Skin of body (tissue), 2 donors: ENCODE measurements around the gene DOK4. TPM values are rescaled to one million over a fixed set of nuclear protein-coding genes. Genes with fewer than 3 reads are reported as not detected.
"Not testable (repeated sequence)": the region's sequence is repeated elsewhere in the genome, so short reads cannot be mapped to it uniquely, and the experiment has no call there.

Experiments
- DNase-seq: peaks from one replicate; lab custom pipeline; 2025; lab: John Stamatoyannopoulos, UW
- total RNA-seq: library from RNA; depleted of rRNA; stranded (reverse); fragments of >200 nt; gene quantifications from one replicate; pipeline ENCODE4 v1.2.3, GENCODE V29; 2014

The DOK4 gene
- total RNA-seq, 1 donor from 2014 or later = 12.6 TPM

- no peak for DNase-seq
Measured at GRCh38 chr16:57502048-57502775, 15.9 kb upstream of the DOK4 start.

DNA sequence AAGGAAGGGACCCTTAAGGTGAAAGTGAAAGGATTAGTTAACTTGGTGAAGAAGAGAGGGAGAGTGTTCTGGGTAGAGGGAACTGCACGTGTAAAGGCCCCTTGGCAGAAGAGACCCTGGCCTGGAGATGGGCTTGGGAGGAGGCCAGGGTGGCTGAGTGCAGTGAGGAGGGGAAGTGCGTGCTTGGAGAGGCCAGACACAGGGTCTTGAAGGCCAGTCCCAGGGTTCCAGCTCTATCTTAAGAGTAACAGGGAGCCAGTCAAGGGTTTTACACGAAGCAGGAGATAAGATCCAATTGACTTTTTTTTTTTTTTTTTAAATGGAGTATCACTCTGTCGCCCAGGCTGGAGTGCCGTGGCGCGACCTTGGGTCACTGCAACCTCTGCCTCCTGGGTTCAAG, 15.2 kb upstream of the DOK4 start:
- no peak for DNase-seq

- no peak for DNase-seq
Measured at GRCh38 chr16:57500578-57501111, 14.4 kb upstream of the DOK4 start.

- not testable (repeated sequence) for DNase-seq
Measured at GRCh38 chr16:57499941-57500340, 13.6 kb upstream of the DOK4 start.

DNA sequence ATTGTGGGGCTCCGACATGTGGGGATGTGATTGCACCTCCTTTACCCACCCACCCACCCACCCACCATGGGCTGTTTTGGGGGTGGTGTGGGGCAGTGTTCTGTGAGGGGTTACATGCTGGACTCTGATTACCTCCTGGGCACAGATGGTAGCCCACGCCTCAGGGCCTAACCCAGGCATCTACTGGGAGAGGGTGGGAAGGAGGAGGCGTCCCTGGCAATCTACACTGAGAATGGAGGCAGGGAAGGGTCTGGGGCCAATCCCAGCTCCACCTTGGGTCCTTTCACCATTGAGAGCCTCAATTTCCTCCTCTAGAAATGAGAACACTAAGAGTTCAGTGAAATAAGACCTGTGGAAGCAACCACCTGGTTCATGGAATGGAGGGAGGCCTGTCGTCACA, 11.7 kb upstream of the DOK4 start:
- DNase-seq = no peak

- DNase-seq = no peak
Measured at GRCh38 chr16:57497121-57497520, 10.8 kb upstream of the DOK4 start.

DNA sequence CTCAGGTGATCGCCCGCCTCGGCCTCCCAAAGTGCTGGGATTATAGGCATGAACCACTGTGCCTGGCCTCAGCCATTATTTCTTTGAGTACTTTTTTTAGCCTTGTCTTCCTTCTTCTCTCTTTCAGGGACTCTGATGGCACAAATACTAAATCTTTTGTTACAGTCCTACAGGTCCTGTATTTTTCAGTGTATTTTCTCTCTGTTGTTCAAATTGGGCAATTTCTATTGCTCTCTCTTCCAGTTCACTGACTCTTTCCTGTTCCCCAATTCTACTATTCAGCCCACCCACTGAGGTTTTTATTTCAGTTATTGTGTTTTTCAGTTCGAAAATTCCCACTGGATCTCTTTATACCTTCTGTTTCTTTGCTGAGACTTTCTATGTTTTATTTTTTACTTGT, 7.5 kb upstream of the DOK4 start:
- DNase-seq = no peak

GRCh38 chr16:57489229-57489628, 2.9 kb upstream of the DOK4 start:
- DNase-seq = no peak

- DNase-seq = no peak
Measured at GRCh38 chr16:57486858-57487834, 853 bp upstream of the DOK4 start.

DNA sequence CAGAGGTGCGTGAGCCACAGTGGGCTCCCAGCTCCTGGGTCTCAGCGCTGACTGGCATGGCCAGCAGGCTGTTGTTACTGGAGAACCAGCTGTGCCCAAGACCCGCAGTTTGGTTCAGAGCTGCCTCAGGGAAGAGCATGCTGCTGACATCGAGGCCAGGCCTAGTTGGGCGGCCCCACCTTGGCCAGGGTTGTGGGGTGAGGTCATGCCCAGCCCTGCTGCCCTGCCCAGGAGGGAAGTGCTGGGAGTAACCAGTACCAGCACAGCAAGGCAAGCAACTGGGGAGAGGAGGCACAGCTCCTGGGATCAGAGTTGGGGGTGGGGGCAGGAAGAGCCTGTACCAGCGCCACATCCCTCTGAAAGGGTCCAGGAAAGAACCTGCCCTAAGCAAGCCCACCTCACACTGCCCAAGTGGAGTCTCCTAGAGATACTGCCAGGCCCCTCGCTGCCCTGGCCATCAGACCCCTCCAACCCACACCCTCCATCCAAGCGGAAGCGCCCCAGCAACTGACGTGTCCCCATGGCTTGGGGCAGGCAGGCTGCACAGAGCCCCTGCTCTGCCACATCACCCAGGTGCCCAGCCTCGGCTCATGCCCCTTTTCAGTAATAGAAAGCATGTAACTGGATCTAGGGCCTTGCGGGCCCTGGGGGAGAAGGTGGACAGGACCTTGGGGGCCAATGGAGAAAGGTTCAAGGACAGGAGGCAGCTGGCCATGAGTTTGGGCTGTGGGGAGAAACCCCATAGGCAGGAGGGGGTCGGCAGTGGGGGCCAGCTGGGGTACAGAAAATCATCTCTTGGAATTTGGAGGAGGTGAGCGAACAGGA, 990 bp downstream of the DOK4 start:
- DNase-seq = no peak

DNA sequence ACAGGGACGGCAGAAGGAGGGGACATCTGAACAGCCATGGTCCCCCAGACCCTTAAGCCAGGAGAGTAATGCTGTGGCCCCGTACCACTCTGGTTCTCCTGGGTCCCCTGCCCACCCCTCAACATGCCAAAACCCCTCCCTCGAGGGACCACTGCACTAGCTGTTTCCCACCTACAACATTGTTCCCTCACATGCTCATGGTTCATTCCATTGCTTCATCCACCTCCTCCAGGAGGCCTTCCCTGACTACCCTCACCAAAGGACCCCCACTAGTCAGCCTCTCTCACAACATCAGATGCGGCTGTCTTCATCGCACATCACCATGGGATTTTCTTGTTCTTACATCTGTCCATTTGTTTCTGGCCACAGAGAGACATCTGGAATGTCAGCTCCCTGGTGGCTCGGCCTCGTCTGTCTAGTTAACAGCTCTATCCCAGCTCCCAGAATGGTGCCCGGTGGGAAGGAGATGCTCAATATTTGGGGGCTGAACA, 1.7 kb downstream of the DOK4 start:
- DNase-seq = no peak

GRCh38 chr16:57483725-57484514, 2.4 kb downstream of the DOK4 start:
- no peak for DNase-seq

DNA sequence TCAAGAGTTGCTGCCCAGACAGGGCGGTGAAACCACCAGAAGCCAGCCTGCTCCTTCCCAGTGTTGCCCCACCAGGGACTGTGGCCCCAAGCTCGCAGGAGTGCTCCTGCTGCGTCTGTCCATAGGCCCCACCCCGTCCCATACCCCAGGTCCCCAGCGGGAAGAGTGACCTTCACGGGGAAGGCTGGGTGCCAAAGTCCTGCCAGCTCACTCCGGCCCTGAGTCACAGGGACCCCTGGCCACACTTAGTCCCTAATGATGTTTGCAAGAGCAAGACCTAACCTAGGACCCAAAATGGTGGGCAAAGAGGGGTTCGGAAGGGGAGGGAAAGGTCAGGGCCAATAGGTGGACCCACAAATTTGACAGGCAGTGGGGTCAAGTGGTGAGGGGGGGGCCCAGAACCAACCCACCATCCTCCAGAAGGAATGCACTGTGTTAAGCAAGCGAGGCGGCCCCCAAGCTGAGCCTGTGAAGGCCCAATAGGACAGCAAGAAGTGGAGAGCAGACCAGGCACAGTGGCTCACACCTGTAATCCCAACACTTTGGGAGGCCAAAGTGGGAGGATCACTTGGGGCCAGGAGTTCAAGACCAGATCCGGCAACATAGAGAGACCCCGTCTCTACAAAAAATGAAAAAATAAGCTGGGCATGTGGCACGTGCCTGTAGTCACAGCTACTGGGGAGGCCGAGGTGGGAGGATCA, 3.3 kb downstream of the DOK4 start:
- DNase-seq = no peak

GRCh38 chr16:57481421-57481820, 4.9 kb downstream of the DOK4 start:
- DNase-seq = no peak

DNA sequence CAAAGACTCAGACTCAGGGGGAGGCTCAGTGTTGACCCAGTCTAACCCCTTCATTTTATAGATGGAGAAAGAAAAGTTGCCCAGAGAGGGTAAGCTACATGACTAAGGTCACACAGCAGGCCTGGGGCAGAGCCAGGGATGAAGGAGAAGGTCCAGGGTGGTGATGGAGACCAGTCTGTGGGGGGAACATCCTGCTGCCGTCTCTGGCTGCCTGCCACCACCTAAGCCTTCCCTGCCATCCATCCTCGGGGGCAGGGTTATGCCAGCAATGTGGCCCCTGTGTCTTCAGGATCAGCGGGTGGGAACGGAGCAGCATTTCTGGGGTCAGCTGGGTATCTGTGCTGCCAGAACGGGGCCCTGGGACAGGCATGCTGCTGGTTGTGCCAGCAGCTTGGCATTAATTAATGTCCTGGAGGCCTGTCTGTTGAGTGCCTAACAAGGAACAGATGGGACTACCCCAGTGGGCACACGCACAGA, 5.5 kb downstream of the DOK4 start:
- DNase-seq = no peak

DNA sequence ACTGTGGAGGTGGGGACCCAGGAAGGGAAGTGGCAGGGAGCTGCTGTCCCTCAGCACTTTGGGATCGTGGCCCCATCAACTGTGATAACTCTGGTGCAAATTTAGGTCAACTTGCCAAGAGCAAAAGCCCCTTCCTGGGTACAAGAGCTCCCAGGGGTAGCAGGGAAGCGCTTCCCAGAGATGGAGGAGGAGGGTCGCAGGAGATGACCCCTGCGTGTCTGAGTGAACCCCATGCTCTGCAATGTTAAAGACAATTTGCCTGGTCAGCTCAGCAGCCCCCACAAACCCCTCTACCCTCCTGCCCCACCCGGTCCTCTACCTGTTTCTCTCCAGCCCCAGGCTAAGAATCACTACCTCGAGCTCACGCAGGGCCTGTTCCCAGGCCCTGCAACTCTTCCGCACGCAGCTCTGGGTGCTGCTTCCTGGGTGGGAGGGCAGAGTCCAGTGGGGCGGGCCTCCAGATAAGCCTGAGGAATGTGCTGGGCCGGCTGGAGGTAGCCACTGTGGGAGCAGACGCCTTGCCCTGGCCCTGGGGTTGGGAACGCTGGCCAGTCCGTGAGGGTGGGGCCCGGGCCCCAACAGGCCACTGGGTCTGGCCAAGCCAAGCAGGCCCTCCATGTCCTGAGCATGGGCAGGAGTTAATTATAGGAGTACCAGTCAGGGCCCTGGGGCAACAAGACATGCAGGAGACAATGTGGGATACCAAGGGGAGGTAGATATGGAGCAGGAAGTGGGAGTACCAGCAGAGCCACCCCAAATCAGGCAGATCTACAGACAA, 6.1 kb downstream of the DOK4 start:
- DNase-seq = no peak

- peak; percentile 55 for DNase-seq
Measured at GRCh38 chr16:57479205-57479975, 6.9 kb downstream of the DOK4 start.
